T-helper 2 cell treated with Interferon-gamma antibody and Interleukin-4, amounts not matched to agents 5 μg/mL and 100 μg/mL, for 36 hours (primary cell): ENCODE results near the gene LMTK3.

ENCODE experiments used
- DNase-seq: peaks from one replicate; pipeline ENCODE4 v3.0.0; 2021; ENCODE audit warnings: low spot score
- H3K27ac Mint-ChIP-seq: one replicate; pipeline ENCODE4 v1.8.0; 2021; ENCODE audit warnings: mild to moderate bottlenecking, mixed read lengths
- H3K27me3 Mint-ChIP-seq: one replicate; pipeline ENCODE4 v1.8.0; 2021; ENCODE audit warnings: low read depth, mixed read lengths
- H3K36me3 Mint-ChIP-seq: one replicate; pipeline ENCODE4 v1.8.0; 2021; ENCODE audit warnings: low read depth, mixed read lengths
- H3K4me1 Mint-ChIP-seq: one replicate; pipeline ENCODE4 v1.8.0; 2021; ENCODE audit warnings: low read depth, mixed read lengths
- H3K4me3 Mint-ChIP-seq: one replicate; pipeline ENCODE4 v1.8.0; 2022; ENCODE audit warnings: mild to moderate bottlenecking, moderate library complexity, mixed read lengths
- H3K9me3 Mint-ChIP-seq: one replicate; pipeline ENCODE4 v1.8.0; 2021; ENCODE audit warnings: mixed read lengths

Gene LMTK3, protein sequence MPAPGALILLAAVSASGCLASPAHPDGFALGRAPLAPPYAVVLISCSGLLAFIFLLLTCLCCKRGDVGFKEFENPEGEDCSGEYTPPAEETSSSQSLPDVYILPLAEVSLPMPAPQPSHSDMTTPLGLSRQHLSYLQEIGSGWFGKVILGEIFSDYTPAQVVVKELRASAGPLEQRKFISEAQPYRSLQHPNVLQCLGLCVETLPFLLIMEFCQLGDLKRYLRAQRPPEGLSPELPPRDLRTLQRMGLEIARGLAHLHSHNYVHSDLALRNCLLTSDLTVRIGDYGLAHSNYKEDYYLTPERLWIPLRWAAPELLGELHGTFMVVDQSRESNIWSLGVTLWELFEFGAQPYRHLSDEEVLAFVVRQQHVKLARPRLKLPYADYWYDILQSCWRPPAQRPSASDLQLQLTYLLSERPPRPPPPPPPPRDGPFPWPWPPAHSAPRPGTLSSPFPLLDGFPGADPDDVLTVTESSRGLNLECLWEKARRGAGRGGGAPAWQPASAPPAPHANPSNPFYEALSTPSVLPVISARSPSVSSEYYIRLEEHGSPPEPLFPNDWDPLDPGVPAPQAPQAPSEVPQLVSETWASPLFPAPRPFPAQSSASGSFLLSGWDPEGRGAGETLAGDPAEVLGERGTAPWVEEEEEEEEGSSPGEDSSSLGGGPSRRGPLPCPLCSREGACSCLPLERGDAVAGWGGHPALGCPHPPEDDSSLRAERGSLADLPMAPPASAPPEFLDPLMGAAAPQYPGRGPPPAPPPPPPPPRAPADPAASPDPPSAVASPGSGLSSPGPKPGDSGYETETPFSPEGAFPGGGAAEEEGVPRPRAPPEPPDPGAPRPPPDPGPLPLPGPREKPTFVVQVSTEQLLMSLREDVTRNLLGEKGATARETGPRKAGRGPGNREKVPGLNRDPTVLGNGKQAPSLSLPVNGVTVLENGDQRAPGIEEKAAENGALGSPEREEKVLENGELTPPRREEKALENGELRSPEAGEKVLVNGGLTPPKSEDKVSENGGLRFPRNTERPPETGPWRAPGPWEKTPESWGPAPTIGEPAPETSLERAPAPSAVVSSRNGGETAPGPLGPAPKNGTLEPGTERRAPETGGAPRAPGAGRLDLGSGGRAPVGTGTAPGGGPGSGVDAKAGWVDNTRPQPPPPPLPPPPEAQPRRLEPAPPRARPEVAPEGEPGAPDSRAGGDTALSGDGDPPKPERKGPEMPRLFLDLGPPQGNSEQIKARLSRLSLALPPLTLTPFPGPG (N-terminal part only)

DNA sequence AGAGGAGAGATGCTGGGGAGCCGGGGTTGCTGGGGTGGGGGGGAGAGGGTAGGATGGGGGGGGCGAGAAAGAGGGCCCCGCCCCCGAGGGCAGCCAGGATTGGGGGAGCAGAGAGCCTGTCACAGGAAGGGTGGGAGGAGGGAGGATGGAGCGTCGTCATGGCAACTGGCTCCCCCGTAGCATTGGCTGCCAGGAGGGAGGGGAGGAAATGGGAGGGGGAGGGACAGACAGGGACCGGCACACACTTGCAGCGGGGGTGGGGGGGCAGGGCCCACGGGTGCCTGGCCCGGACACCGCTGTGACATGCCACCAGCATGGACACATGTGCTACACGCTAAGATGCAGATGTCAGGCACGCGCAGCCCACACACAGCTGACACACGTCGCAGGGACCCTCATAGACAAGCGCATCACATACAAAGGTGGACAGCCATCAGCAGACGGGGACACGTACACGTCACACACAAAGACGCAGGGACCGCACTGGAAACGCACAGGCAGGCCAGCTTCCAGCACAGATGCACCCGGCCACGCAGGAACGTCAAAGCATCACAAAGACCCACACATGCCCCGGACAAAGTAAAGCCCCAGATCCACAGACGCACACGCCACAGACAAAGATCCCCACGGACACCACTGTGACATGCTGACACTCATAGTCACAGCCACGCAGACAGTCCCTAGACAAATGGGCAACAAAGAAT is at the start of gene LMTK3:
LMTK3 (minus strand) TSS at position 36 of the 704 bp plus-strand sequence. CDS start 259 bp downstream, outside the sequence.
- peaks cover 7% of the 10 kb centered on the region for H3K4me1 Mint-ChIP-seq
- H3K27me3 Mint-ChIP-seq, result no peaks in the 10 kb centered on the region
- H3K36me3 Mint-ChIP-seq, result no peaks in the 10 kb centered on the region
- no peak within 1 kb of the TSS for H3K27ac Mint-ChIP-seq
- peak; percentile 57 for DNase-seq
- H3K9me3 Mint-ChIP-seq, result no peaks in the 10 kb centered on the region
- H3K4me3 Mint-ChIP-seq, result peak within 1 kb of the TSS; percentile 86

GRCh38 chr19:48561412-48561811 is 49.8 kb upstream of the LMTK3 start:
- Mint-ChIP-seq H3K27ac (no peak overlapping the region), H3K4me3 (no peak overlapping the region), H3K9me3 (no peaks in the 10 kb centered on the region), H3K36me3 (no peaks in the 10 kb centered on the region), H3K4me1 (no peaks in the 10 kb centered on the region), H3K27me3 (peaks cover 5% of the 10 kb centered on the region)
- no peak for DNase-seq

DNA sequence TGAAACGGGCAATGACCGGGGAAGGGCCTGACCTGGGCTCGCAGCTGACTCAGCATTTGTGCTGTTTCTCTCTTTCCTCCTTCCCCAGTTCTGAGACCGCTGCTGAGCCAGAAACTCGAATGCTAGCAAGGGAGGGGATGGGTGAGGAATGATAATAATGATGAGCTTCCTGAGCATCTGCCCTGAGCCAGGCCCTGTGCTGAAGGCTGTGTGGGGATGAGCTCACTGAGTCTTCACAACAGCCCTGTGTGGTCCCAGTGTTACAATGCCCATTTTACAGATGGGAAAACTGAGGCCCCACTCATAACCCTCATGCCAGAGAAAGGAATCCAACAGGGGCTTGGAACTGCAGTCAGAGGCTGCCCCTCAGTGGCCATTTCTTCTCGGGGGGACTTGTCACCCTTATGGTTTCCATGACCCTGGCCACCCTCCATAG is 48.5 kb upstream of the LMTK3 start:
- H3K27ac Mint-ChIP-seq, result no peak overlapping the region
- no peaks in the 10 kb centered on the region for H3K4me1 Mint-ChIP-seq

GRCh38 chr19:48558018-48558684 is 46.5 kb upstream of the LMTK3 start:
- peaks cover 5% of the 10 kb centered on the region for H3K27me3 Mint-ChIP-seq
- H3K4me1 Mint-ChIP-seq, result no peaks in the 10 kb centered on the region
- DNase-seq, result no peak
- H3K36me3 Mint-ChIP-seq, result no peaks in the 10 kb centered on the region
- no peaks in the 10 kb centered on the region for H3K9me3 Mint-ChIP-seq
- no peak overlapping the region for H3K27ac Mint-ChIP-seq
- no peak overlapping the region for H3K4me3 Mint-ChIP-seq

More for the DNA sequence above, 48.5 kb upstream of the LMTK3 start:
- H3K36me3 Mint-ChIP-seq, result no peaks in the 10 kb centered on the region
- H3K27me3 Mint-ChIP-seq, result peaks cover 5% of the 10 kb centered on the region
- H3K4me3 Mint-ChIP-seq, result no peak overlapping the region
- no peak for DNase-seq
- H3K9me3 Mint-ChIP-seq, result no peaks in the 10 kb centered on the region

DNA sequence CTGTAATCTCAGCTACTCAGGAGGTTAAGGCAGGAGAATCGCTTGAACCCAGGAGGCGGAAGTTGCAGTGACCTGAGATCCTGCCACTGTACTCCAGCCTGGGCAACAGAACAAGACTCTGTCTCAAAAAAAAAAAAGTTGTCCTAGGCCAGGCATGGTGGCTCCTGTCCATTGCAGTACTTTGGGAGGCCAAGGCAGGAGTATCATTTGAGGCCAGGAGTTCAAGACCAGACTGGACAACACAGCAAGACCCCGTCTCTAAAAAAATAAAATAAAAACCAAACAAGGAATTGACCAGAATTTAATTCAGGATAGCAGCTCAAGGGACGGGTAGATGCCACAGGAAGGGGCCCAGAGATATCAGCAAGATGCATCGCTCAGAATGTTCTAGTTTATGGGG is 45.2 kb upstream of the LMTK3 start:
- H3K9me3 Mint-ChIP-seq, result no peaks in the 10 kb centered on the region
- no peak for DNase-seq
- no peak overlapping the region for H3K27ac Mint-ChIP-seq
- peaks cover 5% of the 10 kb centered on the region for H3K27me3 Mint-ChIP-seq
- no peaks in the 10 kb centered on the region for H3K36me3 Mint-ChIP-seq
- H3K4me3 Mint-ChIP-seq, result no peak overlapping the region
- H3K4me1 Mint-ChIP-seq, result no peaks in the 10 kb centered on the region

- no peak overlapping the region for H3K27ac Mint-ChIP-seq
- H3K9me3 Mint-ChIP-seq, result no peaks in the 10 kb centered on the region
- no peak overlapping the region for H3K4me3 Mint-ChIP-seq
- no peaks in the 10 kb centered on the region for H3K4me1 Mint-ChIP-seq
- no peaks in the 10 kb centered on the region for H3K36me3 Mint-ChIP-seq
- H3K27me3 Mint-ChIP-seq, result peaks cover 5% of the 10 kb centered on the region
- DNase-seq, result no peak
Observed at GRCh38 chr19:48556163-48556562, 44.5 kb upstream of the LMTK3 start.

DNA sequence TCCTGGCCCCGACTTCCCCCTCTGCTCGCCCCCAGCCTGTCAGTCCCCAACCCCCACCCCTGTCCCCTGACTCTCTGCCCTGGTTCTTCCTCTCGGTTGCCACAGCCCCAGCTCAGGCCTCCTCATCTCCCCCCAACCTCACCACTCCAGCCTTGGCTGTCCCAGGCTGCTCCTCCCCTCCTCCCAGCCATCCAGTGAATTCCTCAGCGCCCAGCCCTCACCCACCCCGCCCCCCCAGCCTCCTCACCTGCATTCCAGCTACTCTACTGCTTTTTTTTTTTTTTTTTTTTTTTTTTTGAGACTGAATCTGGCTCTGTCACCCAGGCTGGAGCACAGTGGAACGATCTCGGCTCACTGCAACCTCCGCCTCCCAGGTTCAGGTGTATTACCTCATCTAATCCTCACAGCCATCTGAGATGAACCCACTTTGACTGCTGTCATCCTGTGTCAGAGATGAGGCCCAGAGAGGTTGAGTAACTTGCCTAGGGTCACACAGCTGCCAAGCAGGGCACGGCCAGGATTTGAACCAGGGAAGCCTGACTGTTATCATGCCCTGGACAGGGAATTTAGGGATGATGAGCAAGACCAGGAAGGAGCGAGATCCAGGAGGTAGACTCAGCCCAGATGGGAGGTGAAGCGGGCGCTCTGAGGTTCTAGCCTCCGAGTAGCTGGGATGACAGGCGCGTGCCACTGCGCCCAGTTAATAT is 42.9 kb upstream of the LMTK3 start:
- H3K4me3 Mint-ChIP-seq, result no peak overlapping the region
- H3K9me3 Mint-ChIP-seq, result no peaks in the 10 kb centered on the region
- no peaks in the 10 kb centered on the region for H3K36me3 Mint-ChIP-seq
- no peak overlapping the region for H3K27ac Mint-ChIP-seq
- no peaks in the 10 kb centered on the region for H3K4me1 Mint-ChIP-seq
- peaks cover 5% of the 10 kb centered on the region for H3K27me3 Mint-ChIP-seq
- DNase-seq, result no peak

DNA sequence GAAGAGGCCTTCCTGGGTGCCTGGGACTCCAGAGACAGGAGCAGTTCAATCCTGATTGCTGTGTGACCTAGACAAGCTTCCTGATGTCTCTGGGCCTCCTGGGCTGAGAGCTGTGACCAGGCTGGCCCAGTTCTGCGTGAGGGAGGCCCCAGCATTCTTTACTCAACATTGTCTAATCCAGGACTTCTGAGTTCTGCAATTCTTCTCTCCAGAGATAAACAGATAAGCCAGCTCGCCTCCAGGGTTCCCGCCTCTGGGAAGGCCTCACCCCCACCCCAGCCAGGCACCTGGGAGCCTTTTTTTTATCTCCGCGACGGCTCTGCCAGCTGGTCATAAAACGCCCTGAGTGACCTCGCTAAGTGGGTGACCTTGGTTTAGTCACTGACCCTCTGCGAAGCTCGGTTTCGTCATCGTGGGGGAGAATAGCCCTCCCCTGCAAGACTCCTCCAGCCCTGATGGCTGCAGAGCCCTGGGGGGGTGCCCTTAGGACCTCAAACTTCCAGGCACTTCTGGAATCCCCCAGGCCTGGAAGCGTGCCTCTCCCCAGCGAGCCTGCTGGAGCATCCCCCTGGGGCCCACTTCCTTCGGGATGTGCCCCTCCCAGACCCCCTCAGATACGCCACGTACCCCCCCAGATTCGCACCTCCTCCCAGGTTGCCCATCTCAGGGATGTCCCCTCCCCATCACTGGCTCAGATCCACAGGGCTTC is 42.2 kb upstream of the LMTK3 start:
- Mint-ChIP-seq H3K4me3 (no peak overlapping the region), H3K27ac (no peak overlapping the region), H3K9me3 (no peaks in the 10 kb centered on the region), H3K4me1 (no peaks in the 10 kb centered on the region), H3K36me3 (no peaks in the 10 kb centered on the region), H3K27me3 (peaks cover 5% of the 10 kb centered on the region)
- DNase-seq, result no peak

- Mint-ChIP-seq H3K4me3 (no peak overlapping the region), H3K4me1 (no peaks in the 10 kb centered on the region), H3K36me3 (no peaks in the 10 kb centered on the region), H3K9me3 (no peaks in the 10 kb centered on the region), H3K27ac (no peak overlapping the region), H3K27me3 (peaks cover 2% of the 10 kb centered on the region)
- DNase-seq, result no peak
Observed at GRCh38 chr19:48552406-48553322, 41.0 kb upstream of the LMTK3 start.

- Mint-ChIP-seq H3K36me3 (no peaks in the 10 kb centered on the region), H3K4me3 (no peak within 1 kb of the TSS), H3K27me3 (no peaks in the 10 kb centered on the region), H3K9me3 (no peaks in the 10 kb centered on the region), H3K27ac (no peak within 1 kb of the TSS), H3K4me1 (no peaks in the 10 kb centered on the region)
- DNase-seq, result no peak
Observed at GRCh38 chr19:48551437-48552302, 40.0 kb upstream of the LMTK3 start, which contains the start of gene SULT2B1. Gene SULT2B1, plus strand, starts transcription at chr19:48552172. Its CDS starts 81 bp downstream, at chr19:48552253.
